Measurements from ENCODE around the gene MPV17.

Gene MPV17

DNA sequence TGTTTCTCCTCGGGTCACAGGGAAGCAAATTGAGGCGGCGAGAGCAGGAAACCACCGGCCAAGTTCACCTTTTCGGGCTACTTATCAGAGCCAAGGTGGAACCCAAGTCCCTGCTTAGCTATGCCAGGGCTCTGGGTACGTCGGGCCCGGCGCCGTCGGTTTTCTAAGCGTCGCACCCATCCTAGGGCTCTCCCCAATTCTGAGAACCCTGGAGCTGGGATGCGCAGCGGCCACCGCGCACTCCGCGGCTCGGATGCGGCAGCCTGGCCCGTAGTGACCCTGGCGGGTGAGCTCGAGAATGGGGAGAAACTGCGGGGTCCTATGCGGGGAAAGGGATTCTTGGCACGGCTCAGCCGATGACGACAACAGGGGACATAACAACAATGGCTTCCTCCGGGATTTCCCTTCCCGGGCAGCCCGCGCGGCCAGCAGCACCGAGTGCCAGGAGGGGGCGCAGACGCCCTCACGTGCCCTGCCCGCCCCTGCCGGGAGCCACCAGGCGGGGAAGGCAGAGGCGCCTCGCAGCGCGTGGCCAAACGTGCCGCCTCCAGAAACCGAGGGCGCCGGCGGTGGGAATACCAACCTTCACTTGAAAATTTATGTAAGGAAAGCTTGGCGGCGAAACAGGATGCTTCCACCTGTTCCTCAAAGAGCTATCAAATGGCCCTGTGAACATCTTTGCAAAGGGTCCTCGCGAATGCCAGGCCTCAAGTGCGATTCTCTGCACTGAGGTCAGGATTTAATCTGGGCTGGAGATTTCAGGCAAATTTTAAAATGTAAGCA is 58.0 kb downstream of the MPV17 start:
- peak; percentile 66 for DNase-seq (ENCODE audit: low spot score)

DNA sequence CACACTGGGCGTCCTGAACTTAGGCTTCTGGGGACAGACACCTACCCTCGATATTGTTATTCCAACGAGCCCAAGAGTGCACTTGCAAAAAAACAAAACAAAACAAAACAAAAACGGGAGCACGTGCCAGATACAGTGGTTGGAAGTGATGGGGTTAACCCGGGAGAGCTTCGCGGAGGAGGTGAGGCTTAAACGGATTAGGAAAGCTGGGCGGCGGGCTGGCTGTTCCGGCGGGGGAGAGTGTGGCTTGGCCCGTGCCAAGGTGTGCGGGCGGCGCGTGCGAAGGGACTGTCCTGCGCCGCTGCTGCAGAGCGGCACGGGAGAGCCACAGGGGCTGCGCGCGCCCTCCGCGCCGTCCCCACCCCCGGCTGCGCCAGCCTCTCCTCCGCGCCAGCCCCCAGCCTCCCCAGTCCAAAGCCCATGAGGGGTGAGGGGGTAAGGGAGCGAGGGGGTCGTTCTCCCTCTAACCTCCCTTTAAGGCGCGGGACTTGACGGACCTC is 58.6 kb downstream of the MPV17 start:
- DNase-seq (ENCODE audit: low spot score): no peak

DNA sequence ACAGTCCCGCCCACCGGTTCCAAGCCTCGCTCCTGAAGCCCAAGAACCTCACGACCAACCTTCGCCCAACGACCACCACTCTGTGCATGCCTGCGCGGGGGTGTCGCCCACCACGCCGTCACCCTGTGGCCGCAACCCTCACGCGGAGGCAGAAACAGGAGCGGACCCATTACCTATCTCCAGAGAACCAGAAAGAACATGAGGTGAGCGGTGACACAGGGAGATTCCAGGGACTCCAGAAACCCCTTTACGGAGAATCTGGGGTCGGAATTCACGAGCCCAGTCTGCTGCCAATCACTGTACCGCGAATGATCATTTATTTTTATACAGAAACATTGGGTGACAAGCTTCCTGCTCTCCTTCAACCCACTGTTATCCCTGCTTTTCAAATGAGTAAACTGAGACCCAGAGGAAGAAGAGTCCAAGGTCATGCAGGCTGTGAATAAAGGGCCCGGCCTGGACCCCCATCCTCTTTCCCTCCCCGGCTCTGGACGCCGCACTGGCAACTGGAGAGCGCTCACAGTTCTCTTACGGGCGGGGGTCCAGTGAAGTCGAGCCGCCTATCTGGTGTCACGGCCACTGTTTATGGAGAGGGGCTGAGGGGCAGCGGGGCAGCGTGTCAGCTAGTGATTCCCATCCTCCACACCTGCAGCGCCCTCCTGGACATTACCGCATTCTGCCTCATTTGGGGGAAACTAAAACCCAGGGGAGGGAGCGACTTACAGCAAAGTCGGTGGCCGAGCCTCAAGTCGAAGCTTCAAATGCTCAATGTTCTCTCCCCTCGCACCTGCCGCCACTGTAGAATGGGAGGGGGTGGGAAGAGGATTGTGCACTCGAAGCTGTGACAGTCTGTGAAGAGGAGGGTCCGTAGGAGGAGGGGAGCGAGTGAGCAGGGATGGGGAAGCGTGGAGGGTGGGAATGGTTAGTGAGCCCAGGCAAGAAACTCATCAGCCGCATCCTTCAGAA is 59.3 kb downstream of the MPV17 start:
- DNase-seq (ENCODE audit: low spot score): no peak

DNA sequence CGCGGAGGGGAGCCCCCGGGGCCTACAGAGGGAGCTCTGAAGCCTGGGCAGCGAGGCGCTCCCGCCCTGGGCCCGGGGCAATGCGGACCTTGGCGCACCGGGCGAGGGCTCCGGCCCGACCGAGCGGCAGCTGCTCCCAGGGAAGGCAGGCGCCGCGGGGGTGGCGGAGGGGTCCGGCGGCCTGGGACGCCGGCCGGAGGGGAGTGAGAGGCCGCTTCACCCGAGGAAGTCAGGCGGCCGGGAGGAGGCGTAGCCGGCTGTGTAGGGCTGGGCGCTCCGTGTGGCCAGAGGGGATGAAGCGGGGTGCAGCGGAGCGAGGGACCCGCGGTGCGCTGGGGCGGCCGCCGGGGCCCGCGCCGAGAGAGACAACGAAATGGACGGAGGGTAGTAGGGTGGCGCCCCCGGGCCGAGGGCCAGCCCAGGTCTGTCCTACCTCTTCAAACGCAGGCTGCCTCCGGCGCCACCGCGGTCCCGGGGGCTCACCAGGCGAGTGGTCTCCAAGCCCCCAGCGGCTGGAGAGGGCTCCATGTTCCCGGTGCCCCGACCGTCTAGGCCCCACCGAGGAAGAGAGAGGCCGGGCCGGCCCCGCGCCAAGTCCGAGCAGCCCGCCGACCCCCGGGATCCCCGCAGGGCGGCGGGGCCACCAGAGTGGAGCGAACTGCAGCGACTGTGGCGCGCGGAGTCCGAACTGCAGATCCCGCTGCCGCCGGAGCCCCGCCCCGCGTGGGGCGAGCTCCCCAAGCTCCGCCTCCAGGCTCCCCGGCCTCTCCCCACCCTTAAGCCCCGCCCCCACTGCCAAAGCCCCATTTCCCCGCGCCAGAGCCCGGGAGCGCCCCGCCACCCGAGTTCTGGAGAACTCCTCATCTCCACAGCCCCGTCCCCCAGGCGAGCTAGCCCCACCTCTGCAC is 60.3 kb downstream of the MPV17 start, which contains the start of gene SLC30A3:
TSS of gene SLC30A3 (minus strand) at position 669 of the 908 bp plus-strand sequence. CDS start at position 528, 141 bp downstream.
- DNase-seq (ENCODE audit: low spot score): peak; percentile 81

DNA sequence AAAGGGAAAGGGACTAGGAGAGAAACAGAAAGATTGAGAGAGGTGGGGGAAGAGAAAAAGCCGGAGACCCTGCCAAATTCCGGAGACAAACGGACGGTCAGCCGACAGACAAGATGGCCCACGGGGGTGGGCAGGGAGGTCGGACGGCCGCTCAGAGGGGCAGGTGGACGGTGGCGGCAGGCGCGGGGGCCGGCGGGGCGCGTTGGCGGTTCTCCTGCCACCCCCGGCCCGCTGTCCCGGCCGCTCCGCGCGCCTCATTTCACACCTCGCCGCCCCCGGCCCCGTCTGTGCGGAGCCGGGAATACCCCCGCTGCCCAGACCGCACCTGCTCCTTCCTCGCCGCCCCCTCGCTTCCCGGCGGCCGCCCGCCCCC is 61.0 kb downstream of the MPV17 start:
- DNase-seq (ENCODE audit: low spot score): no peak

DNA sequence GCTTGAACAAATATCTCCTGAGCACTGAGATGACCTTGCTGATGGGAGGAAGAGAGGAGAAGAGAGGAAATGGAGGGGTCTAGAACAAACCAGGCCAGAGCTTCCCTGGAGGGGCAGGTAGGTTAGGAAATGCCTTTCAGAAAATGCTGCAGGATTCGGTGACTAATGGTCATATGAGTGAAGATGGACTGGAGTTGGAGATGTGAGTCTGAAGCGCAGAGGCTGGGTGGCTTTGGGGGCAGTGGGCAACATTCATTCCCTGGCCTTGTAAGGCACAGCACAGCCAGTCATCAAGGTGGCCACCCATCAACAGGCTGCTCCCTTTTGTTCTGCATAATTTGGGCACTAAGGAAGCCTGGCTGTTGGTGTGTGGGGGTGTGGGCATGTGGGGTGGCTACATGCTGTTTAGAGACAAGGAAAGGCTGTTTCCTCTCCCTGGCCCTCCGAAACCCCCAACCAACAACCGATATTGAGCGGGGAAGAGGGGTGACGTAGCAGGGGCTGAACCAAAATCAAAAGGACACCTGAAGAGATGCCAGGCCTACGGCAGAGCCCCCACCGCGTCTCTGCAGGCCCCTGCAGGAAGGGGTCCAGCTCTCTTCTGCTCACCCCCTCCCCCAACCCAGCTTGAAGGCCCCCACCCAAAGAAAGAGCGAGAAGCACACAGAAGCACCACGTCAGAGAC is 61.5 kb downstream of the MPV17 start:
- no peak for DNase-seq (ENCODE audit: low spot score)

Measured in AG08395 (cell line).